Measurements from ENCODE around the gene MYL12B.

The MYL12B gene

DNA sequence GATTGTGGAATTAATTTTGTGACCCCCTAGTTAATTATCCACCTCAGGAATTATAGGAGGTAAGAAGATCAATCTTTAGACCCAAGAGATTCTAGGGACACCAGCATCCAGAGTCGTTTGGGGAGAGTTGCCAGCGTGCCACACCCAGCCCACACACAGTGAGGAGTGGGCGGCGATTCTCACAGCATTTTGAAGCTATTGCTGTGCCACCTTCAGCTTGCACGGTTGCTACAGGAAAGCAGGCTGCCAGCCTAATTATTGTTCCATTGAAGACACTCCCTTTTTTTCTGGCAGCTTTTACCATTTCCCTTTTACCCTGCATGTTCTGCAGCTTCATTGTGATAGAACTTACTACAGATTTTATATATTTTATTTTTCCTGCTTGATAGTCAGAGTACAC, 27.5 kb upstream of the MYL12B start:
- in situ Hi-C loops (cut with MboI; ENCODE audit: low sequenced_read_pairs): no loop called here

DNA sequence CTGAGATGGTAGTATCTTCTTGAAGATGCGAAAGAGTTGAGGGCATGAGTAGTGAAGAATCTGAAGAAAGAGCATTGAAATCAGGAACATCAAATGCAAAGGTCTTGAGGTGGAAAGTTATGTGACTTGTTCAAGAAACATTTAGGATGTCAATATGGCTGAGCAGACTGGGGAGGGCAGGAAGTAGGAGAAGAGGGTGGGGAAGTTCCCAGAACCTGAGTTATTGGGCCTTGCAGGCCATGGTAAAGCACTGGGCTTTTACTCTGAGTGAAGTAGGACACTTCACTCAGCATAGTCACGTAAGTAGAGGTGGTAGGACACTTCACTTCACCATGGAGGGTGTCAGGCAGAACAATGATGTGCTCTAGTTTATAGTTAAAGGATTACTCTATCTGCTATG, 26.1 kb upstream of the MYL12B start:
- in situ Hi-C loops (cut with MboI; ENCODE audit: low sequenced_read_pairs): no loop called here

GRCh38 chr18:3236470-3236869, 25.5 kb upstream of the MYL12B start:
- in situ Hi-C loops (cut with MboI; ENCODE audit: low sequenced_read_pairs): no loop called here

- in situ Hi-C loops (cut with MboI; ENCODE audit: low sequenced_read_pairs): no loop called here
These were observed 23.2 kb upstream of the MYL12B start for GRCh38 chr18:3238742-3239141.

- in situ Hi-C loops (cut with MboI; ENCODE audit: low sequenced_read_pairs): no loop called here
These were observed 16.8 kb upstream of the MYL12B start for GRCh38 chr18:3245185-3245564.

DNA sequence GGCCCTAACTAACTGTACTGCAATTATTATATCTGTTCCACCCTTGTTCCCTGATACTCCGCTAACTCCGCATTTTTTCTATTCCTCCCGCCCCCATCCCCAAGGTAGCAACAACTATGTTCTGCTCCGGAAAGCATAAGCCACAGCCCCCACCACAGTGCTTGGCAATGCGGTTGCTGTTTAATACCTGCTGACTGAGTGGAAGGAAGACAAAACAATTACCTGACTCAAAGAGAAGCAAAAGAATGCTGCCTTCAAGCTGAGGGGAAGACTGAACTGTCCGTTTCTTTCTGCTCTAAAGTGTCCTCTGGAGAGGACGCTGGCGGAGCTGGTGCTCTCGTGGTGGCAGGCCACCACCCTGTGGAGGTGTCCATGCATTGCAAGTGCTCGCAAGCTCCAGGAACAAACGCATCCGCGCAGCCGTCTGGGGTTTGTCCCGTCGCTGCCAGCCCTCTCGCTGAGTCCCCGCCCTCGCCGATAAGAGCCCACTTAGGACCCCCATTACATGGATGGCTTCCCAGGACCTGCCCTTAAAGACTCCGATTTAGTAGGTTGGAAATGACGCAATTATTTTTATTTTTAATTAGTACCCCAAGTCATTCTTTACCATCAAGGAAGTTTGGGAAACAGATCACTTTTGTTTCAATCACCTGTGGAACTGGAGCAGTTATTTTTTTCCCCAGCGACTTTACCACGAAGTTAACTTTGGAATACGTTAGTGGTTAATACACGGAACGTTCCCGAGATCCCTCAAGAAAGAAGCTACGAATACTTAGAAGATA, 15.9 kb upstream of the MYL12B start:
- in situ Hi-C loops (cut with MboI; ENCODE audit: low sequenced_read_pairs): no loop called here

- in situ Hi-C loops (cut with MboI; ENCODE audit: low sequenced_read_pairs): no loop called here
These were observed 15.2 kb upstream of the MYL12B start for GRCh38 chr18:3246635-3247239.

GRCh38 chr18:3247240-3248061, 14.5 kb upstream of the MYL12B start, which contains the start of gene MYL12A:
TSS of gene MYL12A (plus strand) at chr18:3247801. CDS start at chr18:3253248, 5,447 bp downstream.
- in situ Hi-C loops (cut with MboI; ENCODE audit: low sequenced_read_pairs): no loop called here

DNA sequence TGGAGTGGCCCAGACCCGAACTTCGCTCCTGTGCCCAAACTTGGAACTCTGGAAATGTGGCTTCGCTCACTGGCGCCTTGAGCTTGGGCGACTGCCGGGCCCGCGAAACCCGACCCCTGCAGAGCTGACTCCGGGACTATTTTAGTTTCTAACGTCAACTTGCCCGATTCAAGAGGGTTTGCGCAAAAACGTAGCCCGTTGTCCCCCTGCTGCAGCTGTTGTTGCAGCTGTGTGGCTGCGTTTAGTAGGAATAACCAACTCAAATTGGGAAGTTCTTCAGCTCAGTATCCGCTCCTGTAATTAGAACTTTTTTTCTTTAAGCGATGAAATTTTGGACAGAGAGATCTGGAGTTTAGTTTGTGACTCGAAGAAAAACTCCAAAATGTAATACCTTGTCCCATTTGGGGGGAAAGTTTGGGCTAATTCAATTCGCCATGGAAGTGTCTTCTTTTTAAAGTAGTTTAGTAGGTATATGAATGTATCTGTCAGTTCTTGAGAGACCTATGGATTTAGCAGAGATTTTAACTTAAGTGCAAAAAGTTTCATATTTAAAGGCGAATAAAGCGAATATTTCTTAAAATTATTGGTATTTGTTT, 13.8 kb upstream of the MYL12B start:
- in situ Hi-C loops (cut with MboI; ENCODE audit: low sequenced_read_pairs): no loop called here

DNA sequence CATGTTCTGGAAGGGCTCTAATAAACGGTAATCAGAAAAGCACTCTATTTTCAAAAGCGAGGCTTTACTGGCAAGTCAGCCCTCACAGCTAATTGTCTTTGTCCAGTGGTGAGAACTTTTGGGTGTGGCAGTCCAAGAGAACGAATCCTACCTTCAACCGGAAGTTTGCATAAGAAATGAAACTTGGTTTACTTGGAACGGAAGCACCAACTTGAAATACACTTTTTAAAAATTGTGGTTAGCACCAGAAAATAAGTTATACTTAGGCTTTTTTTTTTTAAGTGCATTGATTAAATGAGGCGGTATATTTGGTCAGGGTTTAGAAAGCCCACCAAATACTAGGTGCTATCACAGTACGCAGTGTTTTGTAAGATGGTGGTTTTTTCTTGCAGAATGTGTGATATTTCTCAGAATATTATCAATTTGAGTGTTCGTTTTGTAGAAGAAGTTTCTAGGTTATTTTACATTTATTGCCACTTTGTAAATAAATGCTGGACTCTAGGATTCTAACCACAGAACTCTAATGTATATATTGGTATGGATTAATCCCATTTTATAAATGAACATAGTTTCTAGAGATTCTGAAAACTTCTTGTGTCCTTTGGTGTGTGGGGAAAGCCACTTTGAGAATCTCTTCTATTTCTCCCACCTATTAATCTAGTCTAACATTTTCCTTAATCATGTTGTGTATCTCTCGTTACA, 13.1 kb upstream of the MYL12B start:
- in situ Hi-C loops (cut with MboI; ENCODE audit: low sequenced_read_pairs): no loop called here

GRCh38 chr18:3250237-3251107, 11.5 kb upstream of the MYL12B start:
- in situ Hi-C loops (cut with MboI; ENCODE audit: low sequenced_read_pairs): no loop called here

GRCh38 chr18:3251249-3251962, 10.5 kb upstream of the MYL12B start:
- in situ Hi-C loops (cut with MboI; ENCODE audit: low sequenced_read_pairs): no loop called here

DNA sequence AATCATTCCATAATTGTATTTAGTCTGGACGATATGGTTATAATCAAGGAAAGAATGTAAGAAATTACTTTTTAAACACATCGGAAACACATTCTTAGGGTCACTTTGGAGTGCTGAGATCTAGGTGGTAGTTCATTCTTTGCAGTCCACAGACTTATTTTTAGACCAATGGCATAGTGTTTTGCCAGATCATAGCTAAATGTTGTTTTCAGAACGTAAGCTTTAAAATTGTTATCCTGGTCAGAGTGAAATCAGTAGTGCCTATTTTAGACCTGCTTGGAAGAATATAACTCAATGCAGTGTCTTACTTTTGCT, 10.0 kb upstream of the MYL12B start:
- in situ Hi-C loops (cut with MboI; ENCODE audit: low sequenced_read_pairs): no loop called here

DNA sequence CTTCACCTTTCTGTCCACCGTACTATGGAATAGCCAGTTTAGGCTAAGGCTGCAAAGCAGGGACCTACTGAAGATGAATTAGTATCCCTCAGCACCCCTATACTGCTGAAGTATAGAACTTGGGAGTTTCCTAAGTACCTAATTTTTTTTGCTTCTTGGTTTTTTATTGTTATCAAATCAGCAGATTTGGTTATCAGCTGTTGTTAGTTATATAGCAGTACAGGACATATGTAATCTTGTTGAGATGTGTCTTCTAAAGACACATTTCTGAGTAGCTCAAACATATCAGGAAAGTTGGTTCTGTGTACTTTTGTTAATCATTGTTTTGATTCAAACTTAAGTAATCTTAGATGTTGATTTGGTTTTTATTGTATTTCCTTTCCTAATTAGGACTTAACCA, 9.1 kb upstream of the MYL12B start:
- in situ Hi-C loops (cut with MboI; ENCODE audit: low sequenced_read_pairs): no loop called here

GRCh38 chr18:3254725-3255124, 7.2 kb upstream of the MYL12B start:
- in situ Hi-C loops (cut with MboI; ENCODE audit: low sequenced_read_pairs): no loop called here

DNA sequence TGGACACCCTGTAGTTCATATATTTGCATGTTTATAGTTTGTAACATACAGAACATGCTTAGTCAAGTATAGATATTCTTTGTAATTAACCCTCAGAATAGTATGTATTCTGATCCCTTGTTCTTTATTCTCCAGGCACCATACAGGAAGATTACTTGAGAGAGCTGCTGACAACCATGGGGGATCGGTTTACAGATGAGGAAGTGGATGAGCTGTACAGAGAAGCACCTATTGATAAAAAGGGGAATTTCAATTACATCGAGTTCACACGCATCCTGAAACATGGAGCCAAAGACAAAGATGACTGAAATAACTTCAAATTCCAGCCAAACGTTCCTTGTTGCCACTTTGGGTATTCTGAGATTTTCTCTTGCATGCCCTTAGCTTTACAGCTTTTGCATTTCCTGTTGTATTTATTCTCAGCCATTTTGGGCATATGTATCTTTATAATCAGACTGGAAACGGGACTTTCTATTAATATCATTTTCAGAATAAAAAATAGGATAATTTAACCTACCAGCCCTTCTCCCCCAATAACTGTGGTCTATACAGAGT, 6.2 kb upstream of the MYL12B start:
- in situ Hi-C loops (cut with MboI; ENCODE audit: low sequenced_read_pairs): no loop called here

- in situ Hi-C loops (cut with MboI; ENCODE audit: low sequenced_read_pairs): no loop called here
These were observed 5.0 kb upstream of the MYL12B start for GRCh38 chr18:3256693-3257626.

DNA sequence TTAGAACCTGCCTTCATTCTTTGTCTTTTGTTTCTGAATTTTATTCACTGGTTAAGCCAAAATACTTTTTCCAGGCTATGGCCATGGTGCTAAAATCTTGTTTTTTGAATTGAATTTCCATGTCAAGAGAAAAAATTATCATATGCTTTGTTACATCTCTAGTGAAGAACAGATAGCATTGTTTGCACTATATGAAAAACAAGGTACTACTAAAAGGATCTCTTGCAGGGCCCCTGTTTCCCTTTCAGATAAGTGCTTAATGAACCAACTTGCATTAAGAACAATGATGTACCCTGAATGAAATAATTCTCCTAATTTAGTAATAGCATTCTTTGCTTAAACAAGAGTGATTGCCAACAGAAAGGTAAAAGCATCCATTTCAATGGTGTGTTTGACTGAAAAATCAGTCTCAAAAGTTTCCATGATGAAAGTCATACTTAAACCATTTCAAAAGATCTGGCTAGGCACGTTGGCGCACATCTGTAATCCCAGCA, 4.3 kb upstream of the MYL12B start:
- in situ Hi-C loops (cut with MboI; ENCODE audit: low sequenced_read_pairs): no loop called here
